ENCODE results near the gene CNR1. TPM values are rescaled to one million over a fixed set of nuclear protein-coding genes. Genes with fewer than 3 reads are reported as not detected.

The CNR1 gene
- total RNA-seq, 1 donor, result not detected

- no peak overlapping the region for H3K4me3 ChIP-seq (ENCODE audit: low read depth, low read length)
- TF ChIP-seq CTCF (IDR thresholded peaks at IDR 0.05; ENCODE audit: insufficient read depth, low read length), result no peak
- DNase-seq (ENCODE audit: low read depth), result no peak
Measured at GRCh38 chr6:88115307-88115706, 50.8 kb downstream of the CNR1 start.

GRCh38 chr6:88114838-88115237 lies 51.3 kb downstream of the CNR1 start:
- no peak for DNase-seq (ENCODE audit: low read depth)
- TF ChIP-seq CTCF (IDR thresholded peaks at IDR 0.05; ENCODE audit: insufficient read depth, low read length), result no peak

GRCh38 chr6:88111991-88112390 lies 54.2 kb downstream of the CNR1 start:
- TF ChIP-seq CTCF (IDR thresholded peaks at IDR 0.05; ENCODE audit: insufficient read depth, low read length), result no peak
- no peak for DNase-seq (ENCODE audit: low read depth)
- H3K4me3 ChIP-seq (ENCODE audit: low read depth, low read length), result no peak overlapping the region

More at GRCh38 chr6:88114838-88115237, 51.3 kb downstream of the CNR1 start:
- H3K4me3 ChIP-seq (ENCODE audit: low read depth, low read length), result no peak overlapping the region

- no peak overlapping the region for H3K4me3 ChIP-seq (ENCODE audit: low read depth, low read length)
- no peak for DNase-seq (ENCODE audit: low read depth)
- TF ChIP-seq CTCF (IDR thresholded peaks at IDR 0.05; ENCODE audit: insufficient read depth, low read length), result no peak
Measured at GRCh38 chr6:88107241-88107640, 58.9 kb downstream of the CNR1 start.

GRCh38 chr6:88105741-88106340 lies 60.3 kb downstream of the CNR1 start:
- no peak overlapping the region for H3K4me3 ChIP-seq (ENCODE audit: low read depth, low read length)
- DNase-seq (ENCODE audit: low read depth), result no peak

More at GRCh38 chr6:88105741-88106340, 60.3 kb downstream of the CNR1 start:
- TF ChIP-seq CTCF (IDR thresholded peaks at IDR 0.05; ENCODE audit: insufficient read depth, low read length), result no peak

Other genes with a start within 250 kb of the CNR1 start
- not detected in 2 replicates for gene SPACA1, start 118.5 kb downstream of the CNR1 start, total RNA-seq (ENCODE audit: low replicate concordance)

All from fibroblast of the aortic adventitia (primary cell).